ENCODE results near the gene EPOP. TPM values are rescaled to one million over a fixed set of nuclear protein-coding genes. Genes with fewer than 3 reads are reported as not detected.

The EPOP gene
- total and polyA plus RNA-seq, 2 of the 13 experiments (the other 11 are each of a cell fraction or from before 2014, with no cell fraction given) = 14.7 to 37.8 TPM

DNA sequence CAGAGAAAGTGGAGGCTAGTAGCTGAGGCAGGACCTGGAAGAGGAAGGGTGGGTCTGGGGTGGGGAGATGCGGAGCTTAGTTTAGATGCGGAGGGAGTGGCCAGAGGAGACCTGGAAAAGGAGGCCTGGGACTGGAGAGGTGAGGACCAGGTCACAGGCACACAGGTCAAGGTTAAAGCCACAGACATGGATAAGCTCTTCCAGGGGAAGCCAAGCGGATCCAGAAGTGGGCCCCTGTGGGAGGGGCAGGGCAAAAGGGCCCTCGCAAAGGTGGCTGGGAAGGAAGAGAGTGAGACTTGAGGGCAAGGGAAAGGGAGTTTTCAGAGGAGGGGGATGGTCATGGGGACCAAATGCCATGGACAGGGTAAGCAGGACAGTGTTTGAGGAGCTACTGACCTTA lies 16.4 kb upstream of the EPOP start (continued):
- peak; percentile 63; the same call in 1 of the 2 replicates for TF ChIP-seq ZNF770 (CRISPR knock-in tag; IDR thresholded peaks at IDR 0.05)
- TF ChIP-seq ZNF83 (CRISPR knock-in tag; IDR thresholded peaks at IDR 0.05; ENCODE audit: borderline replicate concordance) = no peak
- no peak for TF ChIP-seq ARID3A (IDR thresholded peaks at IDR 0.05; ENCODE audit: low read depth, low read length)
- no peak for TF ChIP-seq ZNF850 (CRISPR knock-in tag; conservative IDR thresholded peaks at IDR 0.05)
- TF ChIP-seq ZFP41 (CRISPR knock-in tag; IDR thresholded peaks at IDR 0.05; ENCODE audit: borderline replicate concordance) = no peak
- no peak for TF ChIP-seq ZNF569 (CRISPR knock-in tag; IDR thresholded peaks at IDR 0.05; ENCODE audit: borderline replicate concordance)
- TF ChIP-seq ZNF24 (IDR thresholded peaks at IDR 0.05) = no peak
- TF ChIP-seq CCAR2 (optimal IDR thresholded peaks at IDR 0.05; ENCODE audit: low read depth, low read length) = no peak
- no peak for TF ChIP-seq CEBPB (IDR thresholded peaks at IDR 0.05; ENCODE audit: borderline replicate concordance, low read depth, low read length)
- TF ChIP-seq SP140L (CRISPR knock-in tag; IDR thresholded peaks at IDR 0.05; ENCODE audit: borderline replicate concordance) = no peak
- TF ChIP-seq EEA1 (CRISPR knock-in tag; IDR thresholded peaks at IDR 0.05; ENCODE audit: borderline replicate concordance) = no peak
- TF ChIP-seq, protein P1, sequence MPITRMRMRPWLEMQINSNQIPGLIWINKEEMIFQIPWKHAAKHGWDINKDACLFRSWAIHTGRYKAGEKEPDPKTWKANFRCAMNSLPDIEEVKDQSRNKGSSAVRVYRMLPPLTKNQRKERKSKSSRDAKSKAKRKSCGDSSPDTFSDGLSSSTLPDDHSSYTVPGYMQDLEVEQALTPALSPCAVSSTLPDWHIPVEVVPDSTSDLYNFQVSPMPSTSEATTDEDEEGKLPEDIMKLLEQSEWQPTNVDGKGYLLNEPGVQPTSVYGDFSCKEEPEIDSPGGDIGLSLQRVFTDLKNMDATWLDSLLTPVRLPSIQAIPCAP (CRISPR knock-in tag; IDR thresholded peaks at IDR 0.05; ENCODE audit: low read depth) = no peak
- TF ChIP-seq ZSCAN9 (CRISPR knock-in tag; IDR thresholded peaks at IDR 0.05; ENCODE audit: borderline replicate concordance) = no peak
- 0 out of 2 replicates have a peak, but pooled peaks have one; percentile 31 for TF ChIP-seq MIXL1 (CRISPR knock-in tag; IDR thresholded peaks at IDR 0.05)
- TF ChIP-seq ZMYM4 (CRISPR knock-in tag; IDR thresholded peaks at IDR 0.05) = no peak
- no peak for TF ChIP-seq TOPORS (CRISPR knock-in tag; IDR thresholded peaks at IDR 0.05)
- TF ChIP-seq HDAC1 (CRISPR knock-in tag; IDR thresholded peaks at IDR 0.05) = no peak
- no peak for TF ChIP-seq PAWR (CRISPR knock-in tag; IDR thresholded peaks at IDR 0.05; ENCODE audit: borderline replicate concordance)
- TF ChIP-seq ZNF567 (CRISPR knock-in tag; IDR thresholded peaks at IDR 0.05; ENCODE audit: borderline replicate concordance) = no peak
- no peak for TF ChIP-seq ZNF253 (CRISPR knock-in tag; IDR thresholded peaks at IDR 0.05; ENCODE audit: borderline replicate concordance)
- TF ChIP-seq NFIC (IDR thresholded peaks at IDR 0.05; ENCODE audit: low read length) = no peak
- TF ChIP-seq KDM2A (CRISPR knock-in tag; IDR thresholded peaks at IDR 0.05; ENCODE audit: borderline replicate concordance, low read depth) = peak; percentile 67; the same call in 1 of the 2 replicates
- TF ChIP-seq RXRB (CRISPR knock-in tag; IDR thresholded peaks at IDR 0.05; ENCODE audit: borderline replicate concordance) = peak; percentile 98
- no peak for TF ChIP-seq TOE1 (CRISPR knock-in tag; IDR thresholded peaks at IDR 0.05)
- TF ChIP-seq ZNF878 (CRISPR knock-in tag; IDR thresholded peaks at IDR 0.05) = no peak
- TF ChIP-seq NFE2L2 (IDR thresholded peaks at IDR 0.05; ENCODE audit: low read length) = no peak
- no peak for TF ChIP-seq FOXO1 (CRISPR knock-in tag; IDR thresholded peaks at IDR 0.05)
- no peak for TF ChIP-seq ZBTB21 (CRISPR knock-in tag; IDR thresholded peaks at IDR 0.05)
- peak; percentile 81 for TF ChIP-seq NR2C2 (CRISPR knock-in tag; IDR thresholded peaks at IDR 0.05; ENCODE audit: borderline replicate concordance)
- no peak for TF ChIP-seq SMC3 (IDR thresholded peaks at IDR 0.05; ENCODE audit: low read length)
- no peak for TF ChIP-seq KAT7 (CRISPR knock-in tag; IDR thresholded peaks at IDR 0.05; ENCODE audit: borderline replicate concordance)
